HepG2 (cell line): Measurements from ENCODE around the gene DIP2C. TPM values are rescaled to one million over a fixed set of nuclear protein-coding genes. Genes with fewer than 3 reads are reported as not detected.

Experiments
- ATAC-seq: fragments of 200-7000 bp; cut with Tn5 transposase; 3 replicates; pipeline ENCODE4 v1.9.1; 2020; ENCODE audit warnings: mild to moderate bottlenecking, moderate library complexity
- BruUV-seq: library from RNA; stranded (reverse); fragments of 400-500 nt; replicated peaks from 2 replicates; lab custom pipeline; 2021; lab: Mats Ljungman, UMichigan
- CTCF ChIA-PET: fragments of 300-600 bp; formaldehyde crosslinking; extraction: SDS; loops from one replicate; lab custom pipeline; 2021; ENCODE audit warnings: low total read pairs, inconsistent platforms, low intra/inter-chr PET ratio; lab: Yijun Ruan, JAX
- POLR2A ChIA-PET: fragments of 350-600 bp; sonication (Branson Sonifier 250); formaldehyde crosslinking; loops from one replicate; lab custom pipeline; 2020; ENCODE audit warnings: antibody characterized with exemption, inconsistent platforms; lab: Yijun Ruan, JAX
- DNase-seq: peaks from one replicate; pipeline ENCODE4 v3.0.0-alpha.2; 2015; ENCODE audit warnings: low spot score
- FAIRE-seq: peaks from 3 replicates; lab custom pipeline; 2011; peaks lifted over from hg19 to GRCh38; lab: Jason Lieb, UNC
- H2AFZ ChIP-seq: one replicate; pipeline ENCODE4 v1.6.1; 2011; ENCODE audit warnings: low read length, inconsistent platforms
- H3K27ac ChIP-seq: fragments of 300-600 bp; 3 replicates; pipeline ENCODE4 v1.8.0; 2011; ENCODE audit warnings: mixed run types, mild to moderate bottlenecking, mixed read lengths, low read length, inconsistent platforms; ENCODE audit not compliant: insufficient read depth; ENCODE audit errors: extremely low read length
- H3K27me3 ChIP-seq, 2 experiments: fragments of 200-600 bp in 1 of 2; 2 replicates in 1 of 2; 3 replicates in 1 of 2; pipeline versions ENCODE4 v1.6.0 to v1.8.0; 2011; ENCODE audit warnings: low read length in 2 of 2, mild to moderate bottlenecking in 2 of 2, moderate library complexity in 2 of 2, inconsistent platforms in 1 of 2; ENCODE audit not compliant: insufficient read depth in 2 of 2, control insufficient read depth in 1 of 2
- H3K36me3 ChIP-seq, 2 experiments: fragments of 200-600 bp in 1 of 2; replicated peaks in 1 of 2; 2 replicates in 1 of 2; 3 replicates in 1 of 2; pipeline versions ENCODE4 v1.5.1 to v1.8.0; 2011; ENCODE audit warnings: low read length in 2 of 2, inconsistent platforms in 1 of 2; ENCODE audit not compliant: insufficient read depth in 2 of 2, control insufficient read depth in 1 of 2
- H3K4me1 ChIP-seq: 2 replicates; pipeline ENCODE4 v1.5.1; 2012; ENCODE audit warnings: low read length, inconsistent platforms; ENCODE audit not compliant: insufficient read depth
- H3K4me2 ChIP-seq: 2 replicates; pipeline ENCODE4 v1.6.0; 2011; ENCODE audit warnings: low read depth, low read length, inconsistent platforms
- H3K4me3 ChIP-seq, 3 experiments: fragments of 200-600 bp in 1 of 3; sonication (generic), shearing (Covaris generic) in 1 of 3; replicated peaks in 1 of 3; 2 replicates each; pipeline ENCODE4 v1.5.1; 2011 to 2016; ENCODE audit warnings: low read length in 3 of 3, inconsistent platforms in 2 of 3, low read depth in 2 of 3, mild to moderate bottlenecking in 2 of 3, control low read depth in 1 of 3, mixed read lengths in 1 of 3; ENCODE audit not compliant: insufficient read depth in 1 of 3
- H3K79me2 ChIP-seq: one replicate; pipeline ENCODE4 v1.6.1; 2011; ENCODE audit warnings: low read length, inconsistent platforms; ENCODE audit not compliant: insufficient read depth
- H3K9ac ChIP-seq: 2 replicates; pipeline ENCODE4 v1.6.0; 2011; ENCODE audit warnings: mild to moderate bottlenecking, low read depth, low read length, inconsistent platforms; ENCODE audit not compliant: insufficient read depth
- H3K9me3 ChIP-seq: 2 replicates; pipeline ENCODE4 v1.5.1; 2012; ENCODE audit warnings: mild to moderate bottlenecking, low read length
- H4K20me1 ChIP-seq: 2 replicates; pipeline ENCODE4 v1.6.0; 2011; ENCODE audit warnings: inconsistent platforms, mild to moderate bottlenecking, low read length, moderate library complexity; ENCODE audit not compliant: insufficient read depth
- HMG20A ChIP-seq: IDR thresholded peaks from 2 replicates; pipeline ENCODE4 v1.6.1; 2016; ENCODE audit warnings: borderline replicate concordance
- JUN ChIP-seq: sonication (generic); formaldehyde crosslinking; IDR thresholded peaks from 2 replicates; pipeline ENCODE4 v1.4.0; 2020; ENCODE audit warnings: mild to moderate bottlenecking, missing genetic modification reagents
- NR2F6 ChIP-seq, 2 experiments: IDR thresholded peaks; 2 replicates each; pipeline ENCODE4 v1.6.1; 2016; ENCODE audit warnings: antibody characterized with exemption in 1 of 2, mild to moderate bottlenecking in 1 of 2
- RBFOX2 ChIP-seq: fragments of 200-400 bp; formaldehyde crosslinking; IDR thresholded peaks from 2 replicates; pipeline ENCODE4 v1.6.1; 2017; ENCODE audit warnings: low read depth, mild to moderate bottlenecking, low read length
- TAF1 ChIP-seq: sonication (generic); formaldehyde crosslinking; IDR thresholded peaks from 2 replicates; pipeline ENCODE4 v1.4.0; 2020; ENCODE audit warnings: missing genetic modification reagents
- THAP11 ChIP-seq: IDR thresholded peaks from 2 replicates; pipeline ENCODE4 v1.6.1; 2016; ENCODE audit warnings: missing biosample characterization, missing genetic modification reagents
- ZKSCAN1 ChIP-seq: fragments of 150-350 bp; IDR thresholded peaks from 2 replicates; pipeline ENCODE4 v1.6.1; 2014; ENCODE audit warnings: low read length
- ZNF264 ChIP-seq: sonication (generic); formaldehyde crosslinking; IDR thresholded peaks from 2 replicates; pipeline ENCODE4 v1.4.0; 2020; ENCODE audit warnings: missing genetic modification reagents
- ZNF678 ChIP-seq: sonication (generic); formaldehyde crosslinking; IDR thresholded peaks from 2 replicates; pipeline ENCODE4 v1.4.0; 2020; ENCODE audit warnings: mild to moderate bottlenecking, missing genetic modification reagents
- WGBS: methylation state at CpG from one replicate; pipeline ENCODE4 v1.1.6; 2017; ENCODE audit warnings: low lambda C conversion rate; 5-methylcytosine and 5-hydroxymethylcytosine counted together
- in situ Hi-C: cut with HindIII; loops from 2 replicates; pipeline ENCODE4 v1.10.0; 2017; ENCODE audit warnings: low pct_unique_long_range_greater_than_20kb; ENCODE audit not compliant: extremely low pct_ligation_motif_present
- intact Hi-C: fragments of 100-400 bp; cut with micrococcal nuclease; formaldehyde crosslinking; loops from one replicate; pipeline ENCODE4 v1.10.0; 2022; ENCODE audit not compliant: unreplicated experiment
- polyA plus RNA-seq, 8 experiments: library from polyadenylated mRNA; depleted of rRNA in 3 of 8; stranded (reverse) in 7 of 8; unstranded in 1 of 8; fragments of >200 nt; fragmentation: Illumina TruSeq in 4 of 8; extraction: Trizol in 4 of 8; gene quantifications; 2 replicates each; pipeline versions ENCODE4 v1.2.1 to v1.2.3, GENCODE V29; 2011 to 2016; ENCODE audit warnings: low read depth in 4 of 8, missing spikeins in 1 of 8, mixed read lengths in 1 of 8; ENCODE audit not compliant: insufficient read depth in 1 of 8
- total RNA-seq, 5 experiments: library from RNA; depleted of rRNA; stranded (reverse); fragments of >200 nt; fragmentation: Illumina TruSeq; extraction: Trizol; gene quantifications; 2 replicates each; pipeline ENCODE4 v1.2.3, GENCODE V29; 2016; ENCODE audit warnings: low read depth in 1 of 5
- TF ChIP-seq, protein P1 (sequence below): sonication (generic); formaldehyde crosslinking; IDR thresholded peaks from 2 replicates; pipeline ENCODE4 v1.5.0; 2020; ENCODE audit warnings: mild to moderate bottlenecking, missing genetic modification reagents, borderline replicate concordance
- TF ChIP-seq, protein P2 (sequence below): sonication (generic); formaldehyde crosslinking; IDR thresholded peaks from 2 replicates; pipeline ENCODE4 v1.4.0; 2020; ENCODE audit warnings: missing genetic modification reagents, mild to moderate bottlenecking, borderline replicate concordance

Gene DIP2C
- total and polyA plus RNA-seq, 2 of the 13 experiments (the other 11 are each of a cell fraction or from before 2014, with no cell fraction given): 2.2 to 2.7 TPM

DNA sequence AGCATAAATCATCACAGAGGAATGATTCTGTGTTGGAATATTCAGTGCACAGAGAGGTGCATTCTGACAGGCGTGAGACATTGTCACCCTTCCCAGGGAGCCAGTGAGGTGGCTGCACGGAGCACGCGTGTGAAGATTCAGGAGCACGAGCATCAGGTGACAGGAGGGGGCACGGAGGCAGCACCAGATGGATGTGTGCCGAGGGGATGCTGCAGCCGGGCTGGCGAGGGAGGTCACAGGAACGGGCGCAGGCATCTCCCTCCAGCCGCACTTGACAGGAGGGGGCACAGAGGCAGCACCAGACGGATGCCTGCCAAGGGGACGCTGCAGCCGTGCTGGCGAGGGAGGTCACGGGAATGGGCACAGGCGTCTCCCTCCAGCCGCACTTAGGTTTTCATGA, 66.5 kb downstream of the DIP2C start:
- intact Hi-C loops (no loop called here), in situ Hi-C loops (no loop called here)
- no peak for DNase-seq
- Histone ChIP-seq H4K20me1 (peaks cover 4% of the 10 kb centered on the region; the same call in 1 of the 2 replicates), H2AFZ (no peak overlapping the region), H3K79me2 (no peaks in the 10 kb centered on the region), H3K4me3 (no peak overlapping the region), H3K27ac (no peak overlapping the region), H3K36me3 (no peaks in the 10 kb centered on the region), H3K4me2 (no peak overlapping the region), H3K4me1 (peaks cover 24% of the 10 kb centered on the region), H3K9ac (no peak overlapping the region), H3K27me3 (no peaks in the 10 kb centered on the region), H3K9me3 (no peaks in the 10 kb centered on the region)
- BruUV-seq: no TSS peak
- WGBS: 98% methylated on average over 19 of the region's 19 CpGs
- TF ChIP-seq ZNF678 (CRISPR knock-in tag) (no peak), NR2F6 (IDR thresholded peaks at IDR 0.05) (no peak), NR2F6 (CRISPR knock-in tag; IDR thresholded peaks at IDR 0.05) (no peak), ZKSCAN1 (no peak), RBFOX2 (no peak), ZNF264 (CRISPR knock-in tag) (no peak), HMG20A (no peak), THAP11 (CRISPR knock-in tag) (no peak), TAF1 (CRISPR knock-in tag) (no peak), JUN (CRISPR knock-in tag) (no peak)
- TF ChIP-seq, protein P1, sequence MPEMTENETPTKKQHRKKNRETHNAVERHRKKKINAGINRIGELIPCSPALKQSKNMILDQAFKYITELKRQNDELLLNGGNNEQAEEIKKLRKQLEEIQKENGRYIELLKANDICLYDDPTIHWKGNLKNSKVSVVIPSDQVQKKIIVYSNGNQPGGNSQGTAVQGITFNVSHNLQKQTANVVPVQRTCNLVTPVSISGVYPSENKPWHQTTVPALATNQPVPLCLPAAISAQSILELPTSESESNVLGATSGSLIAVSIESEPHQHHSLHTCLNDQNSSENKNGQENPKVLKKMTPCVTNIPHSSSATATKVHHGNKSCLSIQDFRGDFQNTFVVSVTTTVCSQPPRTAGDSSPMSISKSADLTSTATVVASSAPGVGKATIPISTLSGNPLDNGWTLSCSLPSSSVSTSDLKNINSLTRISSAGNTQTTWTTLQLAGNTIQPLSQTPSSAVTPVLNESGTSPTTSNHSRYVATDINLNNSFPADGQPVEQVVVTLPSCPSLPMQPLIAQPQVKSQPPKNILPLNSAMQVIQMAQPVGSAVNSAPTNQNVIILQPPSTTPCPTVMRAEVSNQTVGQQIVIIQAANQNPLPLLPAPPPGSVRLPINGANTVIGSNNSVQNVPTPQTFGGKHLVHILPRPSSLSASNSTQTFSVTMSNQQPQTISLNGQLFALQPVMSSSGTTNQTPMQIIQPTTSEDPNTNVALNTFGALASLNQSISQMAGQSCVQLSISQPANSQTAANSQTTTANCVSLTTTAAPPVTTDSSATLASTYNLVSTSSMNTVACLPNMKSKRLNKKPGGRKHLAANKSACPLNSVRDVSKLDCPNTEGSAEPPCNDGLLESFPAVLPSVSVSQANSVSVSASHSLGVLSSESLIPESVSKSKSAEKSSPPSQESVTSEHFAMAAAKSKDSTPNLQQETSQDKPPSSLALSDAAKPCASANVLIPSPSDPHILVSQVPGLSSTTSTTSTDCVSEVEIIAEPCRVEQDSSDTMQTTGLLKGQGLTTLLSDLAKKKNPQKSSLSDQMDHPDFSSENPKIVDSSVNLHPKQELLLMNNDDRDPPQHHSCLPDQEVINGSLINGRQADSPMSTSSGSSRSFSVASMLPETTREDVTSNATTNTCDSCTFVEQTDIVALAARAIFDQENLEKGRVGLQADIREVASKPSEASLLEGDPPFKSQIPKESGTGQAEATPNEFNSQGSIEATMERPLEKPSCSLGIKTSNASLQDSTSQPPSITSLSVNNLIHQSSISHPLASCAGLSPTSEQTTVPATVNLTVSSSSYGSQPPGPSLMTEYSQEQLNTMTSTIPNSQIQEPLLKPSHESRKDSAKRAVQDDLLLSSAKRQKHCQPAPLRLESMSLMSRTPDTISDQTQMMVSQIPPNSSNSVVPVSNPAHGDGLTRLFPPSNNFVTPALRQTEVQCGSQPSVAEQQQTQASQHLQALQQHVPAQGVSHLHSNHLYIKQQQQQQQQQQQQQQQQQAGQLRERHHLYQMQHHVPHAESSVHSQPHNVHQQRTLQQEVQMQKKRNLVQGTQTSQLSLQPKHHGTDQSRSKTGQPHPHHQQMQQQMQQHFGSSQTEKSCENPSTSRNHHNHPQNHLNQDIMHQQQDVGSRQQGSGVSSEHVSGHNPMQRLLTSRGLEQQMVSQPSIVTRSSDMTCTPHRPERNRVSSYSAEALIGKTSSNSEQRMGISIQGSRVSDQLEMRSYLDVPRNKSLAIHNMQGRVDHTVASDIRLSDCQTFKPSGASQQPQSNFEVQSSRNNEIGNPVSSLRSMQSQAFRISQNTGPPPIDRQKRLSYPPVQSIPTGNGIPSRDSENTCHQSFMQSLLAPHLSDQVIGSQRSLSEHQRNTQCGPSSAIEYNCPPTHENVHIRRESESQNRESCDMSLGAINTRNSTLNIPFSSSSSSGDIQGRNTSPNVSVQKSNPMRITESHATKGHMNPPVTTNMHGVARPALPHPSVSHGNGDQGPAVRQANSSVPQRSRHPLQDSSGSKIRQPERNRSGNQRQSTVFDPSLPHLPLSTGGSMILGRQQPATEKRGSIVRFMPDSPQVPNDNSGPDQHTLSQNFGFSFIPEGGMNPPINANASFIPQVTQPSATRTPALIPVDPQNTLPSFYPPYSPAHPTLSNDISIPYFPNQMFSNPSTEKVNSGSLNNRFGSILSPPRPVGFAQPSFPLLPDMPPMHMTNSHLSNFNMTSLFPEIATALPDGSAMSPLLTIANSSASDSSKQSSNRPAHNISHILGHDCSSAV (CRISPR knock-in tag): no peak
- TF ChIP-seq, protein P2, sequence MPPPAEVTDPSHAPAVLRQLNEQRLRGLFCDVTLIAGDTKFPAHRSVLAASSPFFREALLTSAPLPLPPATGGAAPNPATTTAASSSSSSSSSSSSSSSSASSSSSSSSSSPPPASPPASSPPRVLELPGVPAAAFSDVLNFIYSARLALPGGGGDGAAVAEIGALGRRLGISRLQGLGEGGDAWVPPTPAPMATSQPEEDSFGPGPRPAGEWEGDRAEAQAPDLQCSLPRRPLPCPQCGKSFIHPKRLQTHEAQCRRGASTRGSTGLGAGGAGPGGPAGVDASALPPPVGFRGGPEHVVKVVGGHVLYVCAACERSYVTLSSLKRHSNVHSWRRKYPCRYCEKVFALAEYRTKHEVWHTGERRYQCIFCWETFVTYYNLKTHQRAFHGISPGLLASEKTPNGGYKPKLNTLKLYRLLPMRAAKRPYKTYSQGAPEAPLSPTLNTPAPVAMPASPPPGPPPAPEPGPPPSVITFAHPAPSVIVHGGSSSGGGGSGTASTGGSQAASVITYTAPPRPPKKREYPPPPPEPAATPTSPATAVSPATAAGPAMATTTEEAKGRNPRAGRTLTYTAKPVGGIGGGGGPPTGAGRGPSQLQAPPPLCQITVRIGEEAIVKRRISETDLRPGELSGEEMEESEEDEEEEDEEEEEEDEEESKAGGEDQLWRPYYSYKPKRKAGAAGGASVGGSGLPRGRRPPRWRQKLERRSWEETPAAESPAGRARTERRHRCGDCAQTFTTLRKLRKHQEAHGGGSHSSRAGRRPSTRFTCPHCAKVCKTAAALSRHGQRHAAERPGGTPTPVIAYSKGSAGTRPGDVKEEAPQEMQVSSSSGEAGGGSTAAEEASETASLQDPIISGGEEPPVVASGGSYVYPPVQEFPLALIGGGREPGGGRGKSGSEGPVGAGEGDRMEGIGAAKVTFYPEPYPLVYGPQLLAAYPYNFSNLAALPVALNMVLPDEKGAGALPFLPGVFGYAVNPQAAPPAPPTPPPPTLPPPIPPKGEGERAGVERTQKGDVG (CRISPR knock-in tag): no peak
- no peak for FAIRE-seq
- POLR2A ChIA-PET: no interaction called here
- ATAC-seq: no peak
- CTCF ChIA-PET: no interaction called here
